Mesendoderm (in vitro differentiated cells): ENCODE data around the gene POLR2J.

Source experiments
- DNase-seq: peaks from one replicate; pipeline ENCODE4 v3.0.0; 2013
- H2AK5ac ChIP-seq: 2 replicates; pipeline ENCODE4 v1.6.1; 2013; ENCODE audit warnings: low read length, inconsistent platforms
- H2BK120ac ChIP-seq: 2 replicates; pipeline ENCODE4 v1.6.1; 2013; ENCODE audit warnings: low read depth, mild to moderate bottlenecking, low read length, moderate library complexity, mixed read lengths
- H2BK15ac ChIP-seq: replicated peaks from 2 replicates; pipeline ENCODE4 v1.6.1; 2013; ENCODE audit warnings: low read depth, mild to moderate bottlenecking, moderate library complexity
- H2BK5ac ChIP-seq: 2 replicates; pipeline ENCODE4 v1.6.1; 2013; ENCODE audit warnings: low read length, inconsistent platforms
- H3K18ac ChIP-seq: 2 replicates; pipeline ENCODE4 v1.6.1; 2013; ENCODE audit warnings: mild to moderate bottlenecking, low read length, mixed read lengths
- H3K23ac ChIP-seq: one replicate; pipeline ENCODE4 v1.6.1; 2013; ENCODE audit warnings: low read length
- H3K27ac ChIP-seq: 2 replicates; pipeline ENCODE4 v1.5.1; 2013; ENCODE audit warnings: low read depth, mild to moderate bottlenecking, inconsistent platforms, low read length, moderate library complexity
- H3K27me3 ChIP-seq: 2 replicates; pipeline ENCODE4 v1.6.1; 2013; ENCODE audit warnings: low read length, control low read depth, mild to moderate bottlenecking, inconsistent platforms; ENCODE audit not compliant: insufficient read depth, poor library complexity
- H3K36me3 ChIP-seq: 2 replicates; pipeline ENCODE4 v1.6.1; 2013; ENCODE audit warnings: low read length, inconsistent platforms; ENCODE audit not compliant: control insufficient read depth, insufficient read depth
- H3K4ac ChIP-seq: one replicate; pipeline ENCODE4 v1.6.1; 2013; ENCODE audit warnings: low read depth, mild to moderate bottlenecking, low read length, moderate library complexity
- H3K4me1 ChIP-seq: 2 replicates; pipeline ENCODE4 v1.6.1; 2013; ENCODE audit warnings: low read depth, low read length, inconsistent platforms; ENCODE audit not compliant: control insufficient read depth
- H3K4me2 ChIP-seq: 2 replicates; pipeline ENCODE4 v1.6.1; 2013; ENCODE audit warnings: low read length
- H3K4me3 ChIP-seq: 2 replicates; pipeline ENCODE4 v1.5.1; 2013; ENCODE audit warnings: mild to moderate bottlenecking, low read length
- H3K56ac ChIP-seq: one replicate; pipeline ENCODE4 v1.6.1; 2013; ENCODE audit warnings: low read length
- H3K79me1 ChIP-seq: 2 replicates; pipeline ENCODE4 v1.6.1; 2013; ENCODE audit warnings: low read length, inconsistent platforms
- H3K79me2 ChIP-seq: 2 replicates; pipeline ENCODE4 v1.6.1; 2013; ENCODE audit warnings: mild to moderate bottlenecking, low read length; ENCODE audit not compliant: control insufficient read depth, insufficient read depth
- H3K9ac ChIP-seq: 2 replicates; pipeline ENCODE4 v1.6.1; 2013; ENCODE audit warnings: low read length, inconsistent platforms
- H4K5ac ChIP-seq: one replicate; pipeline ENCODE4 v1.6.1; 2013; ENCODE audit warnings: low read length
- H4K8ac ChIP-seq: one replicate; pipeline ENCODE4 v1.6.1; 2013; ENCODE audit warnings: low read depth, mild to moderate bottlenecking, control low read depth, low read length, moderate library complexity
- WGBS: extraction: QIAGEN DNeasy Blood & Tissue Kit; methylation state at CpG from one replicate; pipeline ENCODE4 v1.1.7; 2013; ENCODE audit warnings: low lambda C conversion rate, missing lambda C conversion rate; ENCODE audit not compliant: insufficient coverage; ENCODE audit errors: extremely low coverage; 5-methylcytosine and 5-hydroxymethylcytosine counted together

Gene POLR2J

DNA sequence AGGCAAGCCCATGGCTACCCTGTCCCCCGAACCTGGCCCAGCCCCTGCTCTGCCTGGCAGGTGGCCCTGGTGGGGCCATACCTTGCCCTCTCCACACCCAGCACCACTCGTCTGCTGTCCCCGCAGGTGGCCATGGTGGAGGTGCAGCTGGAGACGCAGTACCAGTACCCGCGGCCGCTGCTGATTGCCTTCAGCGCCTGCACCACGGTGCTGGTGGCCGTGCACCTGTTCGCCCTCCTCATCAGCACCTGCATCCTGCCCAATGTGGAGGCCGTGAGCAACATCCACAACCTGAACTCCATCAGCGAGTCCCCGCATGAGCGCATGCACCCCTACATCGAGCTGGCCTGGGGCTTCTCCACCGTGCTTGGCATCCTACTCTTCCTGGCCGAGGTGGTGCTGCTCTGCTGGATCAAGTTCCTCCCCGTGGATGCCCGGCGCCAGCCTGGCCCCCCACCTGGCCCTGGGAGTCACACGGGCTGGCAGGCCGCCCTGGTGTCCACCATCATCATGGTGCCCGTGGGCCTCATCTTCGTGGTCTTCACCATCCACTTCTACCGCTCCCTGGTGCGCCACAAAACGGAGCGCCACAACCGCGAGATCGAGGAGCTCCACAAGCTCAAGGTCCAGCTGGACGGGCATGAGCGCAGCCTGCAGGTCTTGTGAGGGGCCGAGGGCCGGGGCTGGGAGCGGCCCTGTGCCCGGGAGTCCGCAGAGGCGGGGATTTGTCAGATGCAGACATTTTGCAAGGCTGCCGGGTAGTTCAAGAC, 32.1 kb downstream of the POLR2J start:
- no CpG with 5 or more reads among the region's 41 CpGs for WGBS
- no peaks in the 10 kb centered on the region for H3K27me3 ChIP-seq

DNA sequence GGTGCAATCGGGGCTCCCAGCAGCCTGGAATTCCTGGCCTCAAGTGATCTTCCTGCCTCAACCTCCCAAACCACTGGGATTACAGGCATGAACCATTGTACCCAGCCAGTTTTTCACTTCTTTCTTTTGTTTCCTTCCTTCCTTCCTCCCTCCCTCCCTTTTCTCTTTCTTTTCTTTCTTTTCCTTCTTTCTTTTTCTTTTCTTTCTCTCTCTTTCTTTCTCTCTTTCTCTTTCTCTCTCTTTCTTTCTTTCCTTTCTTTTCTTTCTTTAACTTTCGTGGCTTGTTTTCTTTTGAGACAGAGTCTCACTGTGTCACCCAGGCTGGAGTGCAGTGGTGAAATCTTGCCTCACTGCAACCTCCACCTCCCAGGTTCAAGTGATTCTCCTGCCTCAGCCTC, 33.0 kb downstream of the POLR2J start:
- no peak for DNase-seq
- Histone ChIP-seq H2BK120ac (no peak overlapping the region), H2AK5ac (no peak overlapping the region), H4K8ac (no peak overlapping the region), H3K56ac (no peak overlapping the region), H2BK15ac (no peak overlapping the region), H4K5ac (no peak overlapping the region), H3K9ac (no peak overlapping the region), H3K23ac (no peak overlapping the region), H3K4ac (no peak overlapping the region), H3K27me3 (no peaks in the 10 kb centered on the region), H2BK5ac (no peak overlapping the region), H3K18ac (no peak overlapping the region), H3K79me1 (no peaks in the 10 kb centered on the region), H3K4me3 (no peak overlapping the region), H3K4me2 (no peak overlapping the region), H3K4me1 (no peaks in the 10 kb centered on the region), H3K27ac (no peak overlapping the region), H3K36me3 (peaks cover 2% of the 10 kb centered on the region), H3K79me2 (no peaks in the 10 kb centered on the region)
- WGBS, result no CpG with 5 or more reads among the region's 2 CpGs

More for the DNA sequence above, 32.1 kb downstream of the POLR2J start:
- Histone ChIP-seq H2BK15ac (no peak overlapping the region), H3K79me1 (no peaks in the 10 kb centered on the region), H3K18ac (no peak overlapping the region), H3K56ac (no peak overlapping the region), H3K4me3 (no peak overlapping the region), H2BK120ac (no peak overlapping the region), H4K8ac (no peak overlapping the region), H2AK5ac (no peak overlapping the region), H3K4me2 (no peak overlapping the region), H4K5ac (no peak overlapping the region), H3K4me1 (no peaks in the 10 kb centered on the region), H3K23ac (no peak overlapping the region), H3K79me2 (no peaks in the 10 kb centered on the region), H3K9ac (no peak overlapping the region), H3K4ac (no peak overlapping the region), H3K27ac (no peak overlapping the region), H2BK5ac (no peak overlapping the region), H3K36me3 (peaks cover 2% of the 10 kb centered on the region)
- no peak for DNase-seq

DNA sequence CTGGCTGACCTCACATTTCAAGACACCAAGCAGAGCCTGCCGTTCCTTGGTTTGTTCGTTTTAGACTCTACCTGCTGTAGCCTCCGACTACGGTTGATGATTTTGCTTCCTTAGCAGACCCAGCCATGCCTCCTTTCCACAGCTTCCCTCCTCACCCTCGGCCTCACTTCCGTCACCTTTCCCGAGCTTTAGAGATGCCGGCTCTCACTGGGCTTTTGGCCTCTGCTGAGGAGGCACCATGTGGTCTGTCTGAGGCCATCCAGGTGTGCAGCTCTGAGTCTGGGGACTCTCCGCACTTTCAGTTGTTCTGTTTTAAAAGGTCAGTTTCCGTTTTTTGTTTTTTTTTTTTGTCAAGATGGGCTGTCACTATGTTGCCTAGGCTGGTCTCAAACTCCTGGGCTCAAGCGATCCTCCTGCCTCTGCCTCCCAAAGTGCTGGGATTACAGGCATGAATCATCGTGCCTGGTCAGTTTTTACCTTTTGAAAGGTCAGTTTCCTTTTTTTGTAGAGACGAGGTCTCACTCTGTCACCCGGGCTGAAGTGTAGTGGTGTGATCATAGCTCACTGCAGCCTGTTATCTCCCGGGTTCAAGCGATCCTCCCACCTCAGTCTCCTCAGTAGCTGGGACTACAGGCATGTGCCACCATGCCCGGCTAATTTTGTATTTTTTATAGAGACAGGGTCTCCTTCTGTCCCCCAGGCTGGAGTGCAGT, 33.6 kb downstream of the POLR2J start:
- Histone ChIP-seq H3K4me2 (no peak overlapping the region), H3K18ac (no peak overlapping the region), H3K4me1 (no peaks in the 10 kb centered on the region), H3K27me3 (no peaks in the 10 kb centered on the region), H2AK5ac (no peak overlapping the region), H3K4ac (no peak overlapping the region), H3K56ac (no peak overlapping the region), H3K79me2 (no peaks in the 10 kb centered on the region), H2BK120ac (no peak overlapping the region), H4K8ac (no peak overlapping the region), H3K27ac (no peak overlapping the region), H3K36me3 (peaks cover 2% of the 10 kb centered on the region), H3K23ac (no peak overlapping the region), H4K5ac (no peak overlapping the region), H3K79me1 (no peaks in the 10 kb centered on the region), H2BK5ac (no peak overlapping the region), H3K4me3 (no peak overlapping the region), H2BK15ac (no peak overlapping the region), H3K9ac (no peak overlapping the region)
- no peak for DNase-seq
- WGBS, result no CpG with 5 or more reads among the region's 17 CpGs

DNA sequence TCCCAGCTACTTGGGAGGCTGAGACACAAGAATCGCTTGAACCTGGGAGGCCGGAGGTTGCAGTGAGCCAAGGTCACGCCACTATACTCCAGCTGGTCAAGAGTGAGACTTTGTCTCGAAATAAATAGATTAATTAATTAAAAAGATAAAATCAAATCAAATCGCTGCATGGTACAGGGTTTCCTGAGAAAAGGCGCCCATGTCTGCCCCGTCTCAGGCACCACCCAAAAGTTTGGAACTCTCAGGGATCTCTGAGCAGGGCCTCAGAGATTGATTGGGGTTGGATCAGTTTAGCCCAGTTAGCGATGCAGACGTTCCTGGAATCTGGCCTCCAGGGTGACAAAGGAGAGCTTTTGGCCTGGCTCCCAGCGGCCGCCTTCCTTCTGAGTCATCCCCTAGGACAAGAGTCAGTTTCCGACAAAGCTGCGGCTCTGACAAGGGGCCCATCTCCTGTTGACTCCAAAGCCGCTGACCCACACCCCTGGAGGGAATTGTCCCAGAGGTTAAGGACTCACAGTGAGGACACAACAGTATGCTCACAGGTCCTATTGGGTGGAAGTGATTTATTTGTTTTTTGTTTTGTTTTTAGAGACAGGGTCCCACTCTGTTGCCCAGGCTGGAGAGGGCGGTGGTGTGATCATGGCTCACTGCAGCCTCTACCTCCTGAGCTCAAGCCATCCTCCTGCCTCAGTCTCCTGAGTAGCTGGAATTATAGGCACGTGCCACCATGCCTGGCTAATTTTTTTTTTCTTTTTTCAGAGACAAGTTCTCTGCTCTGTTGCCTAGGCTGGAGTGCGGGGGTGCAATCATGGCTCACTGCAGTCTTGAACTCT, 38.5 kb downstream of the POLR2J start:
- Histone ChIP-seq H3K27me3 (no peaks in the 10 kb centered on the region), H2BK15ac (no peak overlapping the region), H4K5ac (no peak overlapping the region), H3K36me3 (peaks cover 2% of the 10 kb centered on the region), H3K9ac (no peak overlapping the region), H3K79me2 (no peaks in the 10 kb centered on the region), H3K4me3 (no peak overlapping the region), H3K23ac (no peak overlapping the region), H2AK5ac (no peak overlapping the region), H4K8ac (no peak overlapping the region), H2BK120ac (no peak overlapping the region), H3K56ac (no peak overlapping the region), H3K79me1 (no peaks in the 10 kb centered on the region), H3K18ac (no peak overlapping the region), H3K4ac (no peak overlapping the region), H3K4me1 (no peaks in the 10 kb centered on the region), H2BK5ac (no peak overlapping the region), H3K27ac (peak overlapping the region; percentile 51), H3K4me2 (no peak overlapping the region)
- peak; percentile 89 for DNase-seq
- WGBS, result no CpG with 5 or more reads among the region's 17 CpGs

DNA sequence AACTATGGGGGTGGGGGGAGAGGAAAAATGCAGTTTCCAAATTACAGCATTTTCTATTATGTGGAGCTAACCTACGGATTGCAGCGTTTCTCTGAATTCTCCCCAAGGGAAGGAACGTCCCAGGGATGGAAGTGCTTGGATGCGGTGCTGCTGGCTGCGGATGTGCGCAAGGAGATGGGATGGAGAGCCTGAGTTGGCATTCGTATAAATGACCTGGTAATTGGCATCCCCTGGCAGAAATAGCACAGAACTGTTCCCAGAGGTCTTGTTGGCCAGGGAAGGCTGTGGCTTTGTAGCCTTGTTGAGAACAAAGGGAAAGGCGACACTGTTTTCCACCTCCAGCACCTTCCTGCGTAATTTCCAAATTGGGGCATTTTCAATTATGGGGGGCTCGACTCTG, 42.6 kb downstream of the POLR2J start:
- WGBS, result no CpG with 5 or more reads among the region's 10 CpGs
- no peak overlapping the region for H4K5ac ChIP-seq
- no peak overlapping the region for H2BK15ac ChIP-seq
- H3K36me3 ChIP-seq, result no peaks in the 10 kb centered on the region
- H3K4ac ChIP-seq, result no peak overlapping the region
- H3K27ac ChIP-seq, result no peak overlapping the region
- no peak for DNase-seq
- H3K23ac ChIP-seq, result no peak overlapping the region
- H2BK120ac ChIP-seq, result no peak overlapping the region
- peaks cover 7% of the 10 kb centered on the region for H3K4me1 ChIP-seq
- no peaks in the 10 kb centered on the region for H3K27me3 ChIP-seq
- H3K56ac ChIP-seq, result no peak overlapping the region
- no peak overlapping the region for H4K8ac ChIP-seq
- no peak overlapping the region for H2AK5ac ChIP-seq
- H3K4me2 ChIP-seq, result no peak overlapping the region
- no peaks in the 10 kb centered on the region for H3K79me1 ChIP-seq
- H3K79me2 ChIP-seq, result no peaks in the 10 kb centered on the region
- H3K18ac ChIP-seq, result no peak overlapping the region
- no peak overlapping the region for H2BK5ac ChIP-seq
- no peak overlapping the region for H3K9ac ChIP-seq
- no peak overlapping the region for H3K4me3 ChIP-seq
